ENCODE results near the gene ITSN2.

- TF ChIP-seq POLR2AphosphoS5 (IDR thresholded peaks at IDR 0.05; ENCODE audit: low read depth, low read length), result no peak
- TF ChIP-seq POLR2A (IDR thresholded peaks at IDR 0.05; ENCODE audit: low read depth, low read length), result no peak
Measured at GRCh38 chr2:24354395-24354794, 5.9 kb downstream of the ITSN2 start.

All from GM12892 (cell line).